ENCODE results near the gene PRC1. TPM values are rescaled to one million over a fixed set of nuclear protein-coding genes. Genes with fewer than 3 reads are reported as not detected.
A peak's percentile ranks its signal among the peaks of the same experiment; 100 is the strongest.

PRC1 gene
- total RNA-seq (10 to 100 TPM; 46.0 to 66.5 TPM), polyA plus RNA-seq (ENCODE audit: insufficient read length in 2 of 2) (10 to 100 TPM; 53.5 to 62.2 TPM)
- long read RNA-seq, donor 1, partial matches to known transcripts, result 5 of 5 reads
- long read RNA-seq, donor 1, other reads (novel, unspliced or antisense), result 0 of 5 reads
- long read RNA-seq, donor 2, full-length matches to known transcripts, result 1 of 1 reads
- long read RNA-seq, donor 2, partial matches to known transcripts, result 0 of 1 reads
- long read RNA-seq, donor 2, other reads (novel, unspliced or antisense), result 0 of 1 reads
- long read RNA-seq, donor 3, partial matches to known transcripts, result 7 of 7 reads
- long read RNA-seq, donor 3, other reads (novel, unspliced or antisense), result 0 of 7 reads
- long read RNA-seq, donor 4, full-length matches to known transcripts, result 3 of 79 reads
- long read RNA-seq, donor 4, partial matches to known transcripts, result 76 of 79 reads
- long read RNA-seq, donor 4, other reads (novel, unspliced or antisense), result 0 of 79 reads

- peak; percentile 89 to 99 (median 94) for DNase-seq (ENCODE audit: low read depth in 4 of 6, low spot score in 6 of 6)
- Histone ChIP-seq H3K27me3 (ENCODE audit: control insufficient read depth, insufficient read depth, low read length) (no peaks in the 10 kb centered on the region), H3K27ac (ENCODE audit: low read depth, low read length) (peak within 1 kb of the TSS; percentile 96), H3K4me1 (ENCODE audit: control insufficient read depth, insufficient read depth, low read length) (peaks cover 7% of the 10 kb centered on the region), H3K36me3 (ENCODE audit: control insufficient read depth, insufficient read depth, low read length) (peaks cover 18% of the 10 kb centered on the region), H3K9me3 (ENCODE audit: control insufficient read depth, insufficient read depth, low read length) (no peaks in the 10 kb centered on the region), H3K4me3 (ENCODE audit: low read depth, low read length) (peak within 1 kb of the TSS; percentile 95)
- 0% methylated on average over 64 of the region's 75 CpGs for WGBS (ENCODE audit: insufficient coverage)
Observed at GRCh38 chr15:90994417-90995311, at the start of gene PRC1. Gene PRC1 (minus strand): TSS chr15:90994535. CDS start chr15:90994417, 118 bp downstream.

- no peak overlapping the region for H3K27ac ChIP-seq (ENCODE audit: low read depth, low read length)
- H3K4me3 ChIP-seq (ENCODE audit: low read depth, low read length), result no peak overlapping the region
- DNase-seq (ENCODE audit: low read depth in 4 of 6, low spot score in 6 of 6), result no peak
- H3K9me3 ChIP-seq (ENCODE audit: control insufficient read depth, insufficient read depth, low read length), result no peaks in the 10 kb centered on the region
- no peaks in the 10 kb centered on the region for H3K27me3 ChIP-seq (ENCODE audit: control insufficient read depth, insufficient read depth, low read length)
- H3K36me3 ChIP-seq (ENCODE audit: control insufficient read depth, insufficient read depth, low read length), result no peaks in the 10 kb centered on the region
- 81% methylated on average over 5 of the region's 11 CpGs for WGBS (ENCODE audit: insufficient coverage)
- H3K4me1 ChIP-seq (ENCODE audit: control insufficient read depth, insufficient read depth, low read length), result no peaks in the 10 kb centered on the region
Observed at GRCh38 chr15:91043202-91043874, 49.0 kb upstream of the PRC1 start.

GRCh38 chr15:91040856-91041255 is 46.5 kb upstream of the PRC1 start:
- Histone ChIP-seq H3K4me3 (ENCODE audit: low read depth, low read length) (no peak overlapping the region), H3K27me3 (ENCODE audit: control insufficient read depth, insufficient read depth, low read length) (no peaks in the 10 kb centered on the region), H3K4me1 (ENCODE audit: control insufficient read depth, insufficient read depth, low read length) (no peaks in the 10 kb centered on the region), H3K27ac (ENCODE audit: low read depth, low read length) (no peak overlapping the region), H3K36me3 (ENCODE audit: control insufficient read depth, insufficient read depth, low read length) (no peaks in the 10 kb centered on the region), H3K9me3 (ENCODE audit: control insufficient read depth, insufficient read depth, low read length) (no peaks in the 10 kb centered on the region)
- no peak for DNase-seq (ENCODE audit: low read depth in 4 of 6, low spot score in 6 of 6)
- WGBS (ENCODE audit: insufficient coverage), result 84% methylated on average over 6 of the region's 8 CpGs

- no peaks in the 10 kb centered on the region for H3K27me3 ChIP-seq (ENCODE audit: control insufficient read depth, insufficient read depth, low read length)
- H3K27ac ChIP-seq (ENCODE audit: low read depth, low read length), result no peak overlapping the region
- WGBS (ENCODE audit: insufficient coverage), result 60% methylated on average over 1 of the region's 3 CpGs
Observed at GRCh38 chr15:91039996-91040395, 45.7 kb upstream of the PRC1 start.

GRCh38 chr15:91032919-91033803 is 38.8 kb upstream of the PRC1 start:
- no peak overlapping the region for H3K4me3 ChIP-seq (ENCODE audit: low read depth, low read length)
- H3K9me3 ChIP-seq (ENCODE audit: control insufficient read depth, insufficient read depth, low read length), result no peaks in the 10 kb centered on the region
- no peak for DNase-seq (ENCODE audit: low read depth in 4 of 6, low spot score in 6 of 6)
- no peaks in the 10 kb centered on the region for H3K4me1 ChIP-seq (ENCODE audit: control insufficient read depth, insufficient read depth, low read length)
- no peak overlapping the region for H3K27ac ChIP-seq (ENCODE audit: low read depth, low read length)
- H3K36me3 ChIP-seq (ENCODE audit: control insufficient read depth, insufficient read depth, low read length), result no peaks in the 10 kb centered on the region
- H3K27me3 ChIP-seq (ENCODE audit: control insufficient read depth, insufficient read depth, low read length), result no peaks in the 10 kb centered on the region
- 41% methylated on average over 10 of the region's 12 CpGs for WGBS (ENCODE audit: insufficient coverage)

More at GRCh38 chr15:91039996-91040395, 45.7 kb upstream of the PRC1 start:
- Histone ChIP-seq H3K4me3 (ENCODE audit: low read depth, low read length) (no peak overlapping the region), H3K9me3 (ENCODE audit: control insufficient read depth, insufficient read depth, low read length) (no peaks in the 10 kb centered on the region), H3K36me3 (ENCODE audit: control insufficient read depth, insufficient read depth, low read length) (no peaks in the 10 kb centered on the region), H3K4me1 (ENCODE audit: control insufficient read depth, insufficient read depth, low read length) (no peaks in the 10 kb centered on the region)
- no peak for DNase-seq (ENCODE audit: low read depth in 4 of 6, low spot score in 6 of 6)

GRCh38 chr15:91031796-91032195 is 37.5 kb upstream of the PRC1 start:
- no peak overlapping the region for H3K27ac ChIP-seq (ENCODE audit: low read depth, low read length)
- H3K4me3 ChIP-seq (ENCODE audit: low read depth, low read length), result no peak overlapping the region
- 72% methylated on average over 10 of the region's 10 CpGs for WGBS (ENCODE audit: insufficient coverage)
- H3K36me3 ChIP-seq (ENCODE audit: control insufficient read depth, insufficient read depth, low read length), result no peaks in the 10 kb centered on the region
- no peaks in the 10 kb centered on the region for H3K4me1 ChIP-seq (ENCODE audit: control insufficient read depth, insufficient read depth, low read length)
- DNase-seq (ENCODE audit: low read depth in 4 of 6, low spot score in 6 of 6), result no peak
- H3K9me3 ChIP-seq (ENCODE audit: control insufficient read depth, insufficient read depth, low read length), result no peaks in the 10 kb centered on the region
- no peaks in the 10 kb centered on the region for H3K27me3 ChIP-seq (ENCODE audit: control insufficient read depth, insufficient read depth, low read length)

- Histone ChIP-seq H3K4me3 (ENCODE audit: low read depth, low read length) (no peak overlapping the region), H3K4me1 (ENCODE audit: control insufficient read depth, insufficient read depth, low read length) (peaks cover 5% of the 10 kb centered on the region), H3K27me3 (ENCODE audit: control insufficient read depth, insufficient read depth, low read length) (no peaks in the 10 kb centered on the region), H3K9me3 (ENCODE audit: control insufficient read depth, insufficient read depth, low read length) (no peaks in the 10 kb centered on the region), H3K27ac (ENCODE audit: low read depth, low read length) (no peak overlapping the region), H3K36me3 (ENCODE audit: control insufficient read depth, insufficient read depth, low read length) (no peaks in the 10 kb centered on the region)
- DNase-seq (ENCODE audit: low read depth in 4 of 6, low spot score in 6 of 6), result no peak
- 73% methylated on average over 1 of the region's 1 CpG for WGBS (ENCODE audit: insufficient coverage)
Observed at GRCh38 chr15:91027677-91028076, 33.3 kb upstream of the PRC1 start.

GRCh38 chr15:91023720-91024119 is 29.4 kb upstream of the PRC1 start:
- no peaks in the 10 kb centered on the region for H3K9me3 ChIP-seq (ENCODE audit: control insufficient read depth, insufficient read depth, low read length)
- no CpG with 5 or more reads among the region's 7 CpGs for WGBS (ENCODE audit: insufficient coverage)
- no peak overlapping the region for H3K27ac ChIP-seq (ENCODE audit: low read depth, low read length)
- DNase-seq (ENCODE audit: low read depth in 4 of 6, low spot score in 6 of 6), result no peak
- no peaks in the 10 kb centered on the region for H3K36me3 ChIP-seq (ENCODE audit: control insufficient read depth, insufficient read depth, low read length)
- peaks cover 7% of the 10 kb centered on the region for H3K4me1 ChIP-seq (ENCODE audit: control insufficient read depth, insufficient read depth, low read length)
- no peaks in the 10 kb centered on the region for H3K27me3 ChIP-seq (ENCODE audit: control insufficient read depth, insufficient read depth, low read length)
- no peak overlapping the region for H3K4me3 ChIP-seq (ENCODE audit: low read depth, low read length)

GRCh38 chr15:91022832-91023129 is 28.4 kb upstream of the PRC1 start:
- Histone ChIP-seq H3K4me3 (ENCODE audit: low read depth, low read length) (peak overlapping the region; percentile 59), H3K9me3 (ENCODE audit: control insufficient read depth, insufficient read depth, low read length) (no peaks in the 10 kb centered on the region), H3K36me3 (ENCODE audit: control insufficient read depth, insufficient read depth, low read length) (peaks cover 3% of the 10 kb centered on the region), H3K27me3 (ENCODE audit: control insufficient read depth, insufficient read depth, low read length) (no peaks in the 10 kb centered on the region), H3K4me1 (ENCODE audit: control insufficient read depth, insufficient read depth, low read length) (peaks cover 7% of the 10 kb centered on the region), H3K27ac (ENCODE audit: low read depth, low read length) (peak overlapping the region; percentile 53)
- 40% methylated on average over 1 of the region's 1 CpG for WGBS (ENCODE audit: insufficient coverage)
- DNase-seq (ENCODE audit: low read depth in 4 of 6, low spot score in 6 of 6), result no peak
